Neuronal stem cell (in vitro differentiated cells): ENCODE data around the gene ITM2B.

ENCODE experiments used
- DNase-seq: peaks from one replicate; pipeline ENCODE4 v3.0.0-alpha.2; 2013; ENCODE audit warnings: low spot score
- H2AFZ ChIP-seq: one replicate; pipeline ENCODE4 v1.6.1; 2013; ENCODE audit warnings: mild to moderate bottlenecking, low read length, inconsistent platforms
- H2AK5ac ChIP-seq: 2 replicates; pipeline ENCODE4 v1.6.1; 2013; ENCODE audit warnings: low read depth, mild to moderate bottlenecking, inconsistent platforms, low read length, moderate library complexity, mixed read lengths
- H2BK120ac ChIP-seq: 2 replicates; pipeline ENCODE4 v1.6.1; 2013; ENCODE audit warnings: low read depth, mild to moderate bottlenecking, inconsistent platforms, low read length, moderate library complexity, mixed read lengths
- H2BK12ac ChIP-seq: one replicate; pipeline ENCODE4 v1.6.1; 2013; ENCODE audit warnings: low read length, inconsistent platforms
- H2BK15ac ChIP-seq: 2 replicates; pipeline ENCODE4 v1.6.1; 2013; ENCODE audit warnings: mild to moderate bottlenecking, low read length, inconsistent platforms, mixed read lengths
- H2BK5ac ChIP-seq: one replicate; pipeline ENCODE4 v1.6.1; 2013; ENCODE audit warnings: inconsistent platforms, mild to moderate bottlenecking, low read length, moderate library complexity
- H3K14ac ChIP-seq: one replicate; pipeline ENCODE4 v1.6.1; 2013; ENCODE audit warnings: low read length, inconsistent platforms
- H3K18ac ChIP-seq: 2 replicates; pipeline ENCODE4 v1.6.1; 2013; ENCODE audit warnings: low read length, inconsistent platforms
- H3K23ac ChIP-seq: 2 replicates; pipeline ENCODE4 v1.6.1; 2013; ENCODE audit warnings: low read depth, mild to moderate bottlenecking, mixed read lengths, low read length, inconsistent platforms; ENCODE audit not compliant: poor library complexity
- H3K27ac ChIP-seq: replicated peaks from 3 replicates; pipeline ENCODE4 v1.5.1; 2013; ENCODE audit warnings: low read length, inconsistent platforms
- H3K27me3 ChIP-seq, 3 experiments: 2 replicates each; pipeline ENCODE4 v1.6.1; 2013; ENCODE audit warnings: low read length in 3 of 3, mild to moderate bottlenecking in 2 of 3, inconsistent platforms in 1 of 3, low read depth in 1 of 3, mixed read lengths in 1 of 3, moderate library complexity in 1 of 3; ENCODE audit not compliant: control insufficient read depth in 3 of 3, insufficient read depth in 3 of 3
- H3K36me3 ChIP-seq, 2 donors: replicated peaks in 1 of 2; 2 replicates each; pipeline ENCODE4 v1.6.1; 2013; ENCODE audit warnings: low read length in 2 of 2; ENCODE audit not compliant: control insufficient read depth in 2 of 2, insufficient read depth in 2 of 2
- H3K4ac ChIP-seq: 2 replicates; pipeline ENCODE4 v1.6.1; 2013; ENCODE audit warnings: inconsistent platforms, mild to moderate bottlenecking, low read length, moderate library complexity
- H3K4me1 ChIP-seq, 2 donors: 1 replicate in 1 of 2; 2 replicates in 1 of 2; pipeline ENCODE4 v1.6.1; 2013; ENCODE audit warnings: low read length in 2 of 2, low read depth in 1 of 2; ENCODE audit not compliant: control insufficient read depth in 2 of 2, insufficient read depth in 1 of 2
- H3K4me2 ChIP-seq: one replicate; pipeline ENCODE4 v1.6.1; 2013; ENCODE audit warnings: mild to moderate bottlenecking, low read length, inconsistent platforms; ENCODE audit not compliant: insufficient read depth, poor library complexity, severe bottlenecking
- H3K4me3 ChIP-seq, 2 donors: 2 replicates each; pipeline ENCODE4 v1.5.1; 2013; ENCODE audit warnings: low read length in 2 of 2, mild to moderate bottlenecking in 2 of 2, inconsistent platforms in 1 of 2, moderate library complexity in 1 of 2
- H3K79me1 ChIP-seq: one replicate; pipeline ENCODE4 v1.6.1; 2013; ENCODE audit warnings: low read depth, mild to moderate bottlenecking, inconsistent platforms, low read length, moderate library complexity
- H3K9ac ChIP-seq: one replicate; pipeline ENCODE4 v1.6.1; 2013; ENCODE audit warnings: mild to moderate bottlenecking, low read depth, low read length, inconsistent platforms; ENCODE audit not compliant: poor library complexity
- H3K9me3 ChIP-seq, 2 donors: replicated peaks in 1 of 2; 2 replicates each; pipeline versions ENCODE3 to v1.6.1; 2013; ENCODE audit warnings: low read length in 2 of 2, mild to moderate bottlenecking in 2 of 2, inconsistent platforms in 1 of 2, low read depth in 1 of 2, mixed read lengths in 1 of 2, moderate library complexity in 1 of 2; ENCODE audit not compliant: control insufficient read depth in 2 of 2, insufficient read depth in 1 of 2
- H4K8ac ChIP-seq: one replicate; pipeline ENCODE4 v1.6.1; 2013; ENCODE audit warnings: low read depth, mild to moderate bottlenecking, inconsistent platforms, low read length, moderate library complexity
- H4K91ac ChIP-seq: one replicate; pipeline ENCODE4 v1.6.1; 2013; ENCODE audit warnings: low read length, low read depth, mild to moderate bottlenecking, inconsistent platforms; ENCODE audit not compliant: poor library complexity
- WGBS, 2 donors: extraction: QIAGEN DNeasy Blood & Tissue Kit; methylation state at CpG; one replicate each; pipeline ENCODE4 v1.1.7; 2013; ENCODE audit warnings: missing lambda C conversion rate in 2 of 2, mixed read lengths in 1 of 2; ENCODE audit not compliant: insufficient read length in 2 of 2, insufficient replicate concordance in 1 of 2; ENCODE audit errors: extremely low coverage in 2 of 2; 5-methylcytosine and 5-hydroxymethylcytosine counted together

ITM2B gene

GRCh38 chr13:48242677-48243076 lies 9.7 kb downstream of the ITM2B start:
- no peak for DNase-seq
- peaks cover 0 to 33% of the 10 kb centered on the region in 2 donors for H3K36me3 ChIP-seq
- no peak overlapping the region for H3K23ac ChIP-seq
- no peak overlapping the region for H3K14ac ChIP-seq
- no peaks in the 10 kb centered on the region for H3K27me3 ChIP-seq
- H4K8ac ChIP-seq = no peak overlapping the region
- no peak overlapping the region for H2BK12ac ChIP-seq
- no peak overlapping the region for H3K18ac ChIP-seq
- no peak overlapping the region for H4K91ac ChIP-seq
- no peaks in the 10 kb centered on the region for H3K79me1 ChIP-seq
- no CpG with 5 or more reads among the region's 1 CpG for WGBS, 2 donors
- no peak overlapping the region for H2BK120ac ChIP-seq
- H2AFZ ChIP-seq = no peak overlapping the region
- peaks cover 0 to under 1% of the 10 kb centered on the region in 2 donors for H3K4me1 ChIP-seq
- H3K4me3 ChIP-seq = no peak overlapping the region
- H2BK5ac ChIP-seq = no peak overlapping the region
- H3K9me3 ChIP-seq = no peaks in the 10 kb centered on the region
- H3K4me2 ChIP-seq = no peak overlapping the region
- H3K27ac ChIP-seq = no peak overlapping the region
- H2AK5ac ChIP-seq = no peak overlapping the region
- no peak overlapping the region for H3K4ac ChIP-seq
- no peak overlapping the region for H3K9ac ChIP-seq
- no peak overlapping the region for H2BK15ac ChIP-seq

- Histone ChIP-seq H3K79me1 (no peaks in the 10 kb centered on the region), H2BK12ac (no peak overlapping the region), H3K4me1 (no peaks in the 10 kb centered on the region), H3K14ac (no peak overlapping the region), H4K91ac (no peak overlapping the region), H2BK5ac (no peak overlapping the region), H3K9me3 (no peaks in the 10 kb centered on the region), H3K4ac (no peak overlapping the region), H3K4me2 (no peak overlapping the region), H3K9ac (no peak overlapping the region), H2BK15ac (no peak overlapping the region), H2AK5ac (no peak overlapping the region), H3K23ac (no peak overlapping the region), H3K18ac (no peak overlapping the region), H3K27ac (no peak overlapping the region), H3K4me3 (no peak overlapping the region), H2BK120ac (no peak overlapping the region), H3K27me3 (no peaks in the 10 kb centered on the region), H2AFZ (no peak overlapping the region), H3K36me3 (peaks cover 0 to 30% of the 10 kb centered on the region in 2 donors), H4K8ac (no peak overlapping the region)
- no CpG with 5 or more reads among the region's 1 CpG for WGBS, 2 donors
- no peak for DNase-seq
Measured at GRCh38 chr13:48244159-48244558, 11.2 kb downstream of the ITM2B start.

- Histone ChIP-seq H2BK120ac (no peak overlapping the region), H3K23ac (no peak overlapping the region), H3K4me3 (no peak overlapping the region), H2AFZ (no peak overlapping the region), H3K27me3 (no peaks in the 10 kb centered on the region), H2AK5ac (no peak overlapping the region), H3K4me1 (no peaks in the 10 kb centered on the region), H4K8ac (no peak overlapping the region), H3K4me2 (no peak overlapping the region), H3K9ac (no peak overlapping the region), H2BK12ac (no peak overlapping the region), H3K79me1 (no peaks in the 10 kb centered on the region), H3K4ac (no peak overlapping the region), H3K18ac (no peak overlapping the region), H3K27ac (no peak overlapping the region), H3K36me3 (peaks cover 0 to 15% of the 10 kb centered on the region in 2 donors), H3K14ac (no peak overlapping the region), H4K91ac (no peak overlapping the region), H2BK15ac (no peak overlapping the region), H2BK5ac (no peak overlapping the region), H3K9me3 (no peaks in the 10 kb centered on the region)
- no CpG with 5 or more reads among the region's 2 CpGs for WGBS, 2 donors
- no peak for DNase-seq
Measured at GRCh38 chr13:48246102-48246501, 13.1 kb downstream of the ITM2B start.

GRCh38 chr13:48249018-48249417 lies 16.0 kb downstream of the ITM2B start:
- no peak overlapping the region for H3K18ac ChIP-seq
- H4K8ac ChIP-seq = no peak overlapping the region
- no peaks in the 10 kb centered on the region for H3K79me1 ChIP-seq
- H3K9ac ChIP-seq = no peak overlapping the region
- no peaks in the 10 kb centered on the region for H3K9me3 ChIP-seq
- H2AK5ac ChIP-seq = no peak overlapping the region
- no peak overlapping the region for H2AFZ ChIP-seq
- WGBS, 2 donors = no CpG with 5 or more reads among the region's 2 CpGs
- H3K27me3 ChIP-seq = no peaks in the 10 kb centered on the region
- no peak overlapping the region for H3K27ac ChIP-seq
- H3K4me1 ChIP-seq = no peaks in the 10 kb centered on the region
- no peak overlapping the region for H3K23ac ChIP-seq
- H3K4ac ChIP-seq = no peak overlapping the region
- H3K4me3 ChIP-seq = no peak overlapping the region
- H3K4me2 ChIP-seq = no peak overlapping the region
- no peak overlapping the region for H4K91ac ChIP-seq
- no peak overlapping the region for H2BK15ac ChIP-seq
- no peak overlapping the region for H2BK12ac ChIP-seq
- H3K36me3 ChIP-seq = peaks cover 0 to 18% of the 10 kb centered on the region in 2 donors
- H2BK120ac ChIP-seq = no peak overlapping the region
- no peak overlapping the region for H3K14ac ChIP-seq
- no peak for DNase-seq
- no peak overlapping the region for H2BK5ac ChIP-seq
